ENCODE measurements around the gene SSBP3. TPM values are rescaled to one million over a fixed set of nuclear protein-coding genes. Genes with fewer than 3 reads are reported as not detected.

Gene SSBP3
- 19.4 and 38.9 TPM in 2 replicates for total RNA-seq

DNA sequence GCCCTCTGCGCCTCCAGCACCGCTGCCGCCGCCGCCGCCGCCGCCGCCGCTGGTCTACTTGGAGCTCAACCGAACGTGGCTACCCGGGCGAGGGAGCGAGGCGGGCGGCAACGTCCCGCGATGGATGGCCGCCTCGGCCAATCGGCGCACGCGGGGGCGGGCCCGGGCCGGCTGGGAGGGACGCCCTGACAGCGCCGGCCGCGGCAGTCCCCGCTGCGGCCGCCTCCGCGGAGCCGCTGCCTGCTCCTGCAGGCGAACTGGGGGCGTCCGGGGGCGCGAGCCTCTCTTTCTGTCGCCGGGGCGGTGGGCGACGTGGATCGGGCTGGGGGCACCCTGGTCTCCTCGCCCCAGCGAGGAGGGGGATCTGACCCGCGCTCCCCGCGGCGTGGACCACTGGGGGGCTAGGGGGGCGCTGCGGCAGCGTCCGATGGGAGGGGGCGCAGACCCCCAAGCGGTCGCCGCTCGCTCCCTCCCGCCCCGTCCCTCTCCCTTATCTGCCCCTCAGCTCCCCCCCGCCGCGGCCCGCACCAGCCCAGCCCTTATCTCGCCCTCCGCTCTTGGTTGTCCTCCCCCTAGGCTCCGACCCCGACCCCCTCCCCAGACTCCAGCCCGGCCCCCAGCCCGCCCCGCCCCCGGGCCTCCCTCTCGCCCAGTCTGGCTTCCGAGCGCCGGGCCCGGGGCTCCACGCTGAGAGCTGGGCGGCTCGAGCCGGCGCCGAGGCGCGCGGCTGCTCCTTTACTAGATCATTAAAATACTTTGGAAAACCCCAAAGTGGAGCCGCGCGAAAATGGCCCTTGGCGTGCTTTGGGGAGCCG, at the start of gene SSBP3:
Gene SSBP3, minus strand, starts transcription at position 56 of the 815 bp plus-strand sequence.

DNA sequence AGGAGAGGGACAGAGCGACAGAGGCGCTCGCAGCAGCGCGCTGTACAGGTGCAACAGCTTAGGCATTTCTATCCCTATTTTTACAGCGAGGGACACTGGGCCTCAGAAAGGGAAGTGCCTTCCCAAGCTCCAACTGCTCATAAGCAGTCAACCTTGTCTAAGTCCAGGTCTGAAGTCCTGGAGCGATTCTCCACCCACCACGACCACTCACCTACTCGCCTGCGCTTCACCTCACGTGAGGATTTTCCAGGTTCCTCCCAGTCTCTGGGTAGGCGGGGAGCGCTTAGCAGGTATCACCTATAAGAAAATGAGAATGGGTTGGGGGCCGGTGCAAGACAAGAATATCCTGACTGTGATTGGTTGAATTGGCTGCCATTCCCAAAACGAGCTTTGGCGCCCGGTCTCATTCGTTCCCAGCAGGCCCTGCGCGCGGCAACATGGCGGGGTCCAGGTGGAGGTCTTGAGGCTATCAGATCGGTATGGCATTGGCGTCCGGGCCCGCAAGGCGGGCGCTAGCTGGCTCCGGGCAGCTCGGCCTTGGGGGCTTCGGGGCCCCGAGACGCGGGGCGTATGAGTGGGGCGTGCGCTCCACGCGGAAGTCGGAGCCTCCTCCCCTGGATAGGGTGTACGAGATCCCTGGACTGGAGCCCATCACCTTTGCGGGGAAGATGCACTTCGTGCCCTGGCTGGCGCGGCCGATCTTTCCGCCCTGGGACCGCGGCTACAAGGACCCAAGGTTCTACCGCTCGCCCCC, 206.3 kb downstream of the SSBP3 start, which contains the start of the genes CYB5RL and MRPL37:
Gene CYB5RL, minus strand, starts transcription at position 266 of the 754 bp plus-strand sequence. CDS start 4,414 bp downstream, outside the sequence.
Gene MRPL37, plus strand, starts transcription at position 403 of the 754 bp plus-strand sequence. Its CDS starts 77 bp downstream, at position 480.

Other genes starting within 250 kb of the SSBP3 start
- 4.2 and 6.2 TPM in 2 replicates for gene CYB5RL, start 206.4 kb downstream of the SSBP3 start, total RNA-seq
- gene MRPL37, start 206.2 kb downstream of the SSBP3 start, total RNA-seq, result 118 and 176 TPM in 2 replicates
- gene ACOT11, start 141.8 kb upstream of the SSBP3 start, total RNA-seq, result 0.98 and 2.7 TPM in 2 replicates
- gene FAM151A, start 217.1 kb upstream of the SSBP3 start, total RNA-seq, result not detected in 2 replicates
- gene MROH7, start 235.4 kb upstream of the SSBP3 start, total RNA-seq, result 0.13 TPM in 1 of 2 replicates, not detected in the other